GM12878 (cell line): ENCODE data around the gene MAP4. TPM values are rescaled to one million over a fixed set of nuclear protein-coding genes. Genes with fewer than 3 reads are reported as not detected.
"Not testable (repeated sequence)": the region's sequence is repeated elsewhere in the genome, so short reads cannot be mapped to it uniquely, and the experiment has no call there.

Source experiments
- ATAC-seq: fragments of 200-7000 bp; cut with Tn5 transposase; 3 replicates; pipeline ENCODE4 v1.9.1; 2020; ENCODE audit warnings: mild to moderate bottlenecking, moderate library complexity
- BruUV-seq: library from RNA; stranded (reverse); fragments of 400-500 nt; replicated peaks from 2 replicates; lab custom pipeline; 2021; lab: Mats Ljungman, UMichigan
- CTCF ChIA-PET: fragments of 300-600 bp; sonication (Branson Sonifier 250); formaldehyde crosslinking; extraction: SDS; loops from one replicate; lab custom pipeline; 2021; ENCODE audit warnings: inconsistent platforms; lab: Yijun Ruan, JAX
- POLR2A ChIA-PET: fragments of 350-600 bp; formaldehyde crosslinking; extraction: SDS; loops from one replicate; lab custom pipeline; 2021; ENCODE audit warnings: inconsistent platforms; lab: Charles Lee
- RAD21 ChIA-PET: fragments of 300-600 bp; sonication (Branson Sonifier 250); formaldehyde crosslinking; loops from one replicate; lab custom pipeline; 2023; ENCODE audit warnings: antibody characterized with exemption; ENCODE audit not compliant: unreplicated experiment; lab: Charles Lee
- SMC1A ChIA-PET: fragments of 300-600 bp; sonication (Branson Sonifier 250); formaldehyde crosslinking; loops from one replicate; lab custom pipeline; 2023; ENCODE audit not compliant: unreplicated experiment, uncharacterized antibody; lab: Charles Lee
- DNase-seq: peaks from one replicate; pipeline ENCODE4 v3.0.0-alpha.2; 2011; ENCODE audit warnings: low read depth, low spot score
- FAIRE-seq: peaks from 3 replicates; lab custom pipeline; 2011; peaks lifted over from hg19 to GRCh38; lab: Jason Lieb, UNC
- H2AFZ ChIP-seq: 2 replicates; pipeline ENCODE4 v1.6.0; 2011; ENCODE audit warnings: low read depth, low read length, control low read depth; ENCODE audit not compliant: control insufficient read depth
- H3K27ac ChIP-seq: 2 replicates; pipeline ENCODE4 v1.5.1; 2011; ENCODE audit warnings: control low read depth; ENCODE audit not compliant: control insufficient read depth, insufficient read depth
- H3K27me3 ChIP-seq, 2 experiments: replicated peaks in 1 of 2; 2 replicates each; pipeline versions ENCODE4 v1.6.0 to v1.6.1; 2011; ENCODE audit warnings: low read length in 1 of 2; ENCODE audit not compliant: control insufficient read depth in 2 of 2, insufficient read depth in 2 of 2
- H3K36me3 ChIP-seq, 2 experiments: 2 replicates each; pipeline ENCODE4 v1.5.1; 2011; ENCODE audit warnings: low read length in 1 of 2; ENCODE audit not compliant: control insufficient read depth in 2 of 2, insufficient read depth in 2 of 2
- H3K4me1 ChIP-seq: 2 replicates; pipeline ENCODE4 v1.6.1; 2011; ENCODE audit warnings: mild to moderate bottlenecking, low read length, moderate library complexity, mixed read lengths; ENCODE audit not compliant: control insufficient read depth, insufficient read depth
- H3K4me2 ChIP-seq: 2 replicates; pipeline ENCODE4 v1.6.0; 2011; ENCODE audit warnings: control low read depth; ENCODE audit not compliant: control insufficient read depth, insufficient read depth
- H3K4me3 ChIP-seq: fragments of 200-600 bp; sonication (generic); 2 replicates; pipeline ENCODE4 v1.5.1; 2016
- H3K79me2 ChIP-seq: 2 replicates; pipeline ENCODE4 v1.6.0; 2011; ENCODE audit warnings: low read length; ENCODE audit not compliant: control insufficient read depth, insufficient read depth
- H3K9ac ChIP-seq: 2 replicates; pipeline ENCODE4 v1.8.0; 2011; ENCODE audit warnings: low read length, control low read depth, mixed read lengths; ENCODE audit not compliant: control insufficient read depth, insufficient read depth
- H3K9me3 ChIP-seq: replicated peaks from 3 replicates; pipeline ENCODE4 v1.5.1; 2011; ENCODE audit warnings: mild to moderate bottlenecking, low read length; ENCODE audit not compliant: control insufficient read depth, insufficient read depth
- H4K20me1 ChIP-seq: 2 replicates; pipeline ENCODE4 v1.6.0; 2011; ENCODE audit not compliant: control insufficient read depth, insufficient read depth
- CREM ChIP-seq: IDR thresholded peaks from 2 replicates; pipeline ENCODE4 v1.6.1; 2014; ENCODE audit warnings: antibody characterized with exemption, low read depth
- ELK1 ChIP-seq: IDR thresholded peaks from 2 replicates; pipeline ENCODE4 v1.6.1; 2012; ENCODE audit warnings: low read depth, low read length, improper control_type of control experiment
- FOXK2 ChIP-seq: fragments of 450-650 bp; IDR thresholded peaks from 2 replicates; pipeline ENCODE4 v1.6.1; 2017; ENCODE audit warnings: mild to moderate bottlenecking, moderate library complexity
- HSF1 ChIP-seq: fragments of 150-350 bp; IDR thresholded peaks from 2 replicates; pipeline ENCODE4 v1.6.1; 2014; ENCODE audit warnings: mild to moderate bottlenecking, low read depth, low read length
- IRF5 ChIP-seq: fragments of 450-650 bp; IDR thresholded peaks from 2 replicates; pipeline ENCODE4 v1.6.1; 2017; ENCODE audit warnings: borderline replicate concordance
- NFIC ChIP-seq: IDR thresholded peaks from 2 replicates; pipeline ENCODE4 v1.6.1; 2012; ENCODE audit warnings: low read depth, mild to moderate bottlenecking, inconsistent platforms, low read length, moderate library complexity
- SREBF1 ChIP-seq: IDR thresholded peaks from 2 replicates; pipeline ENCODE4 v1.6.1; 2012; ENCODE audit warnings: mild to moderate bottlenecking, low read length
- SREBF2 ChIP-seq: IDR thresholded peaks from 2 replicates; pipeline ENCODE4 v1.6.1; 2012; ENCODE audit warnings: mild to moderate bottlenecking, low read length
- TCF12 ChIP-seq: IDR thresholded peaks from 2 replicates; pipeline ENCODE4 v1.6.1; 2011; ENCODE audit warnings: low read depth, mild to moderate bottlenecking, low read length
- ZBTB40 ChIP-seq: fragments of 450-650 bp; IDR thresholded peaks from 2 replicates; pipeline ENCODE4 v1.6.1; 2016; ENCODE audit warnings: mild to moderate bottlenecking, moderate library complexity, borderline replicate concordance
- WGBS: methylation state at CpG from one replicate; pipeline ENCODE4 v1.1.6; 2016; ENCODE audit warnings: low lambda C conversion rate; ENCODE audit not compliant: insufficient replicate concordance, insufficient coverage; ENCODE audit errors: missing lambda C conversion rate; 5-methylcytosine and 5-hydroxymethylcytosine counted together
- in situ Hi-C: fragments of 300-500 bp; cut with MboI; formaldehyde crosslinking; loops from 9 replicates; pipeline ENCODE4 v1.14.3; 2018; ENCODE audit warnings: mixed read lengths
- intact Hi-C: fragments of 100-400 bp; cut with micrococcal nuclease; formaldehyde crosslinking; loops from one replicate; pipeline ENCODE4 v1.14.2; 2022; ENCODE audit not compliant: unreplicated experiment
- polyA plus RNA-seq, 11 experiments: library from polyadenylated mRNA; depleted of rRNA in 4 of 11; unstranded in 6 of 11; stranded (reverse) in 5 of 11; fragments of >200 nt; fragmentation: Nextera tagmentation in 4 of 11; fragmentation: Illumina TruSeq in 1 of 11; extraction: Ambion mirVana in 4 of 11; extraction: Trizol in 1 of 11; gene quantifications; 1 replicate in 1 of 11; 2 replicates in 10 of 11; pipeline versions ENCODE4 v1.2.1 to v1.2.3, GENCODE V29; 2011 to 2016; ENCODE audit warnings: inconsistent platforms in 2 of 11, missing spikeins in 2 of 11, low read depth in 1 of 11
- total RNA-seq, 4 experiments: library from RNA; depleted of rRNA in 3 of 4; stranded (reverse); fragments of >200 nt in 3 of 4; fragmentation: Illumina TruSeq in 1 of 4; extraction: Trizol in 1 of 4; gene quantifications; 2 replicates each; pipeline versions ENCODE4 v1.2.1 to v1.2.3, GENCODE V29; 2013 to 2021

The MAP4 gene
- total and polyA plus RNA-seq, 10 of the 15 experiments (the other 5 are each of a cell fraction or from before 2014, with no cell fraction given) = 22.2 to 145 (median 47.2) TPM

GRCh38 chr3:48012659-48013058 lies 3.6 kb downstream of the MAP4 start (continued):
- TF ChIP-seq NFIC = no peak
- no peak for TF ChIP-seq SREBF2
- no peak for TF ChIP-seq SREBF1
- no peak for TF ChIP-seq TCF12
- TF ChIP-seq FOXK2 = no peak
- no peak for TF ChIP-seq HSF1
- TF ChIP-seq CREM = no peak
- no peak for TF ChIP-seq IRF5
- TF ChIP-seq ZBTB40 = no peak
- no peak for TF ChIP-seq ELK1

- H2AFZ ChIP-seq, intact Hi-C loops, in situ Hi-C loops, H3K4me1 ChIP-seq, H3K4me2 ChIP-seq, H4K20me1 ChIP-seq, H3K4me3 ChIP-seq, ATAC-seq, DNase-seq, H3K36me3 ChIP-seq, RAD21 ChIA-PET, H3K27me3 ChIP-seq, H3K9ac ChIP-seq, POLR2A ChIA-PET, CTCF ChIA-PET, BruUV-seq, H3K27ac ChIP-seq, H3K9me3 ChIP-seq, FAIRE-seq: not testable (repeated sequence)
- peaks cover 11% of the 10 kb centered on the region for H3K79me2 ChIP-seq
- SMC1A ChIA-PET = interaction anchor here (0.9 kb wide), 1 partner anchor 10 kb away, joined by 3 read pairs; no protein-coding TSS in a partner anchor
- 82% methylated on average over 6 of the region's 6 CpGs for WGBS
Observed at GRCh38 chr3:48008066-48008465, 8.2 kb downstream of the MAP4 start.
